ENCODE results near the gene RALGPS2. TPM values are rescaled to one million over a fixed set of nuclear protein-coding genes. Genes with fewer than 3 reads are reported as not detected.
"Not testable (repeated sequence)": the region's sequence is repeated elsewhere in the genome, so short reads cannot be mapped to it uniquely, and the experiment has no call there.

Gene RALGPS2
- total RNA-seq, 1 experiment from 2014 or later, result 13.3 TPM

DNA sequence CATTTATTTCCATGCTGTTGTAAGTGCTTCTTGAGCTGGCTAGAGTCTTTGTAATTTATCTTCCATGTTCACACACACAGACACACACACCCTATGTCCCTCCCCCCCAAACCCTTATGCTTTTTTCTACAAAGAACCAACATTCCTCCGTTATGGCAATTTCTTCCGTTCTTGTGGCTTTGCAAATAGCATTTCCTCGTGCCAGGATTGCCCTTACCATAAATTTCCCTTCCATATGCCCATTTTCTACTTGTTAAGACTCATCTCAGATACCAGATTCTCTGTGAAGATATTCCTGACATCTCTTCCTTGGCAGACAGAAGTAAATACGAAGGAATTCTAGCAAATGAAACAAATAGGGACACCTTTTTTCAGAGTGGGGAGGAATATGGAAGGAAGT is 26.0 kb downstream of the RALGPS2 start:
- H3K27me3 Mint-ChIP-seq (ENCODE audit: insufficient read depth, unreplicated experiment), result no peaks in the 10 kb centered on the region
- TF ChIP-seq, protein P1, sequence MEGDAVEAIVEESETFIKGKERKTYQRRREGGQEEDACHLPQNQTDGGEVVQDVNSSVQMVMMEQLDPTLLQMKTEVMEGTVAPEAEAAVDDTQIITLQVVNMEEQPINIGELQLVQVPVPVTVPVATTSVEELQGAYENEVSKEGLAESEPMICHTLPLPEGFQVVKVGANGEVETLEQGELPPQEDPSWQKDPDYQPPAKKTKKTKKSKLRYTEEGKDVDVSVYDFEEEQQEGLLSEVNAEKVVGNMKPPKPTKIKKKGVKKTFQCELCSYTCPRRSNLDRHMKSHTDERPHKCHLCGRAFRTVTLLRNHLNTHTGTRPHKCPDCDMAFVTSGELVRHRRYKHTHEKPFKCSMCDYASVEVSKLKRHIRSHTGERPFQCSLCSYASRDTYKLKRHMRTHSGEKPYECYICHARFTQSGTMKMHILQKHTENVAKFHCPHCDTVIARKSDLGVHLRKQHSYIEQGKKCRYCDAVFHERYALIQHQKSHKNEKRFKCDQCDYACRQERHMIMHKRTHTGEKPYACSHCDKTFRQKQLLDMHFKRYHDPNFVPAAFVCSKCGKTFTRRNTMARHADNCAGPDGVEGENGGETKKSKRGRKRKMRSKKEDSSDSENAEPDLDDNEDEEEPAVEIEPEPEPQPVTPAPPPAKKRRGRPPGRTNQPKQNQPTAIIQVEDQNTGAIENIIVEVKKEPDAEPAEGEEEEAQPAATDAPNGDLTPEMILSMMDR (IDR thresholded peaks at IDR 0.05; ENCODE audit: unreplicated experiment), result no peak

DNA sequence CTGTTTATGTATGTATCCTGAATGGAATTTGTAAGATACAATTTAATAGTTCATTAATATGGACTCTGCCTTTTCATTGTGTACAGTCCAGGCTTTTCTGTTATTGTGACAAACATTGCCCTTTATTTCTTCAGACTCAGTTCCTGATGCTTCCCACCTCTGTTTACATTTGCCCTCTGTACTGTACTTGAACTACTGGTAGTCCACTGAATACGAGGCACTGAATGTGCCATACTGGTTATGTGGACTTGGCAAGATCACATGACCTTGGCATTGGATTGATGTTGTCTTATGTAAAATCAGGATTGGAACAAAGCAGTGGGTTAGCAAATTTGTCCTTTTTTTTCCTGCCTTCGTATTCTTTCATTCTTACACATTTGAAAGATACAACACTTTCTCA is 27.8 kb downstream of the RALGPS2 start:
- H3K4me3 Mint-ChIP-seq (ENCODE audit: unreplicated experiment), result no peak overlapping the region
- peaks cover 7% of the 10 kb centered on the region for H3K4me1 Mint-ChIP-seq (ENCODE audit: insufficient read depth, unreplicated experiment)
- no peaks in the 10 kb centered on the region for H3K36me3 Mint-ChIP-seq (ENCODE audit: insufficient read depth, unreplicated experiment)
- no peaks in the 10 kb centered on the region for H3K9me3 Mint-ChIP-seq (ENCODE audit: unreplicated experiment)
- H3K27ac Mint-ChIP-seq (ENCODE audit: low read depth, unreplicated experiment), result no peak overlapping the region
- TF ChIP-seq, protein P1 (IDR thresholded peaks at IDR 0.05; ENCODE audit: unreplicated experiment), result no peak
- intact Hi-C loops (cut with micrococcal nuclease), result loop anchor here (1.0 to 5.0 kb wide), 3 partner anchors 26 to 441 kb away; no protein-coding TSS in a partner anchor
- ChIA-PET CTCF (interaction anchor here (0.5 to 11.6 kb wide), 55 partner anchors 8 to 817 kb away, joined by 3 to 390 read pairs (median 5); partner anchors contain the start of gene RALGPS2), POLR2A (interaction anchor here (1.0 to 3.2 kb wide), 6 partner anchors 24 to 444 kb away, joined by 3 to 24 read pairs (median 6); no protein-coding TSS in a partner anchor)
- DNase-seq (ENCODE audit: unreplicated experiment), result no peak
- BruUV-seq (replicated peaks), result no TSS peak
- H3K27me3 Mint-ChIP-seq (ENCODE audit: insufficient read depth, unreplicated experiment), result no peaks in the 10 kb centered on the region

More for the DNA sequence above, 26.0 kb downstream of the RALGPS2 start:
- Mint-ChIP-seq H3K4me3 (ENCODE audit: unreplicated experiment) (no peak overlapping the region), H3K9me3 (ENCODE audit: unreplicated experiment) (no peaks in the 10 kb centered on the region), H3K27ac (ENCODE audit: low read depth, unreplicated experiment) (no peak overlapping the region), H3K4me1 (ENCODE audit: insufficient read depth, unreplicated experiment) (peaks cover 7% of the 10 kb centered on the region), H3K36me3 (ENCODE audit: insufficient read depth, unreplicated experiment) (no peaks in the 10 kb centered on the region)
- no peak for DNase-seq (ENCODE audit: unreplicated experiment)
- intact Hi-C loops (cut with micrococcal nuclease), result loop anchor here (5.0 kb wide), 1 partner anchor 439 kb away; no protein-coding TSS in a partner anchor
- BruUV-seq (replicated peaks), result no TSS peak
- CTCF ChIA-PET, result interaction anchor here (0.6 to 11.6 kb wide), 9 partner anchors 19 to 501 kb away, joined by 3 to 390 read pairs (median 3); no protein-coding TSS in a partner anchor
- POLR2A ChIA-PET, result interaction anchor here (0.7 to 3.3 kb wide), 6 partner anchors 10 to 208 kb away, joined by 3 to 24 read pairs (median 4); partner anchors contain the start of gene RALGPS2

DNA sequence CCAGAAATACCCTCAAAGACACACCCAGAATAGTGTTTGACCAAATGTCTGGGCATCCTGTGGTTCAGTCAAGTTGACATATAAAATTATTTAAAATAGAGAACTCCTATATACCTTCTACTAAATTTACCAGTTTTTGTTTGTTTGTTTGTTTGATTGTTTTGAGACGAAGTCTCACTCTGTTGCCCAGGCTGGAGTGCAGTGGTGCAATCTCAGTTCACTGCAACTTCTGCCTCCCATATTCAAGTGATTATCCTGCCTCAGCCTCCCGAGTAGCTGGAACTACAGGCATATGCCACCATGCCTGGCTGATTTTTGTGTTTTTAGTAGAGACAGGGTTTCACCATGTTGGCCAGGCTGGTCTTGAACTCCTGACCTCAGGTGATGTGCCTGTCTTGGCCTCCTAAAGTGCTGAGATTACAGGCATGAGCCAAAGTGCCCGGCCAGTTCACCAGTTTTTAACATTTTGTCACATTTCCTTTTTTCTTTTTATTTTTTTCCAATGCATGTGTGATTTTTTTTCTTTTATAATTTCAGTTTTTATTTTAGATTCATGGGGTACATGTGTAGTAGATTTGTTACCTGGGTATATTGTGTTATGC is 29.7 kb downstream of the RALGPS2 start:
- H3K9me3 Mint-ChIP-seq (ENCODE audit: unreplicated experiment), result peaks cover 17% of the 10 kb centered on the region
- BruUV-seq (replicated peaks); H3K27me3 Mint-ChIP-seq (ENCODE audit: insufficient read depth, unreplicated experiment); H3K36me3 Mint-ChIP-seq (ENCODE audit: insufficient read depth, unreplicated experiment); DNase-seq (ENCODE audit: unreplicated experiment); H3K27ac Mint-ChIP-seq (ENCODE audit: low read depth, unreplicated experiment); H3K4me1 Mint-ChIP-seq (ENCODE audit: insufficient read depth, unreplicated experiment); H3K4me3 Mint-ChIP-seq (ENCODE audit: unreplicated experiment): not testable (repeated sequence)
- CTCF ChIA-PET, result interaction anchor here (0.7 to 11.6 kb wide), 19 partner anchors 8 to 455 kb away, joined by 3 to 390 read pairs (median 7); partner anchors contain the start of gene RALGPS2
- POLR2A ChIA-PET, result interaction anchor here (1.1 to 2.3 kb wide), 4 partner anchors 28 to 218 kb away, joined by 3 to 23 read pairs (median 6); no protein-coding TSS in a partner anchor
- intact Hi-C loops (cut with micrococcal nuclease), result loop anchor here (5.0 kb wide), 1 partner anchor 442 kb away; no protein-coding TSS in a partner anchor

GRCh38 chr1:178768423-178768822 is 43.4 kb downstream of the RALGPS2 start:
- Mint-ChIP-seq H3K27me3 (ENCODE audit: insufficient read depth, unreplicated experiment) (no peaks in the 10 kb centered on the region), H3K27ac (ENCODE audit: low read depth, unreplicated experiment) (no peak overlapping the region), H3K4me3 (ENCODE audit: unreplicated experiment) (no peak overlapping the region), H3K36me3 (ENCODE audit: insufficient read depth, unreplicated experiment) (peaks cover 22% of the 10 kb centered on the region), H3K9me3 (ENCODE audit: unreplicated experiment) (peaks cover 35% of the 10 kb centered on the region), H3K4me1 (ENCODE audit: insufficient read depth, unreplicated experiment) (no peaks in the 10 kb centered on the region)
- POLR2A ChIA-PET, result interaction anchor here (1.2 kb wide), 1 partner anchor 226 kb away, joined by 3 read pairs; no protein-coding TSS in a partner anchor
- TF ChIP-seq, protein P1 (IDR thresholded peaks at IDR 0.05; ENCODE audit: unreplicated experiment), result peak; percentile 64
- intact Hi-C loops (cut with micrococcal nuclease), result no loop called here
- BruUV-seq (replicated peaks), result no TSS peak
- DNase-seq (ENCODE audit: unreplicated experiment), result peak; percentile 36
- CTCF ChIA-PET, result interaction anchor here (0.7 to 3.1 kb wide), 14 partner anchors 8 to 468 kb away, joined by 3 to 36 read pairs (median 4); no protein-coding TSS in a partner anchor

Data from MCF 10A (cell line).